Spinal cord (tissue), 10 donors: ENCODE measurements around the gene SRSF1. TPM values are rescaled to one million over a fixed set of nuclear protein-coding genes. Genes with fewer than 3 reads are reported as not detected.

Experiments
- DNase-seq, 6 donors: peaks; one replicate each; pipeline versions ENCODE4 v3.0.0 to v3.0.0-alpha.2; 2013 to 2015; ENCODE audit warnings: low spot score in 6 of 6, low read depth in 4 of 6
- H3K27ac ChIP-seq: one replicate; pipeline ENCODE4 v1.5.1; 2013; ENCODE audit warnings: low read depth, low read length, control low read depth
- H3K27me3 ChIP-seq: one replicate; pipeline ENCODE4 v1.6.1; 2013; ENCODE audit warnings: low read length; ENCODE audit not compliant: control insufficient read depth, insufficient read depth
- H3K36me3 ChIP-seq: one replicate; pipeline ENCODE4 v1.6.1; 2013; ENCODE audit warnings: low read length; ENCODE audit not compliant: control insufficient read depth, insufficient read depth
- H3K4me1 ChIP-seq: one replicate; pipeline ENCODE4 v1.6.1; 2013; ENCODE audit warnings: low read length; ENCODE audit not compliant: control insufficient read depth, insufficient read depth
- H3K4me3 ChIP-seq: one replicate; pipeline ENCODE4 v1.5.1; 2013; ENCODE audit warnings: low read depth, low read length, control low read depth
- H3K9me3 ChIP-seq: one replicate; pipeline ENCODE4 v1.6.1; 2013; ENCODE audit warnings: low read length; ENCODE audit not compliant: control insufficient read depth, insufficient read depth
- WGBS: methylation state at CpG from one replicate; pipeline ENCODE4 v1.1.5; 2013; ENCODE audit warnings: missing lambda C conversion rate; ENCODE audit not compliant: insufficient coverage; 5-methylcytosine and 5-hydroxymethylcytosine counted together
- polyA plus RNA-seq, 2 donors: library from polyadenylated mRNA; unstranded; fragments of 120-200 nt; gene quantifications; one replicate each; pipeline ENCODE4 v1.2.1, GENCODE V29; 2013; ENCODE audit not compliant: insufficient read length in 2 of 2
- total RNA-seq, 2 donors: library from RNA; depleted of rRNA in 1 of 2; stranded (reverse); fragments of 120-200 nt in 1 of 2; fragments of >200 nt in 1 of 2; gene quantifications; one replicate each; pipeline versions ENCODE4 v1.2.3 to v1.2.4, GENCODE V29; 2013 to 2014
- donor health status: healthy.

Gene SRSF1
- total and polyA plus RNA-seq, 4 donors, result 200 to 234 (median 218) TPM

GRCh38 chr17:58002973-58003372 lies 4.1 kb downstream of the SRSF1 start:
- no peaks in the 10 kb centered on the region for H3K27me3 ChIP-seq
- H3K9me3 ChIP-seq, result no peaks in the 10 kb centered on the region
- peaks cover 7% of the 10 kb centered on the region for H3K4me1 ChIP-seq
- no peak overlapping the region for H3K4me3 ChIP-seq
- no peak for DNase-seq
- no CpG with 5 or more reads among the region's 2 CpGs for WGBS
- peaks cover 12% of the 10 kb centered on the region for H3K36me3 ChIP-seq
- H3K27ac ChIP-seq, result no peak overlapping the region

GRCh38 chr17:58002154-58002948 lies 4.7 kb downstream of the SRSF1 start:
- 65% methylated on average over 2 of the region's 4 CpGs for WGBS
- Histone ChIP-seq H3K27me3 (no peaks in the 10 kb centered on the region), H3K27ac (no peak overlapping the region), H3K9me3 (no peaks in the 10 kb centered on the region), H3K4me1 (peaks cover 4% of the 10 kb centered on the region), H3K36me3 (peaks cover 15% of the 10 kb centered on the region), H3K4me3 (no peak overlapping the region)
- no peak for DNase-seq

- peaks cover 15% of the 10 kb centered on the region for H3K36me3 ChIP-seq
- H3K4me1 ChIP-seq, result peaks cover 4% of the 10 kb centered on the region
Measured at GRCh38 chr17:58001461-58002124, 5.5 kb downstream of the SRSF1 start.

GRCh38 chr17:57999496-58000017 lies 7.5 kb downstream of the SRSF1 start:
- Histone ChIP-seq H3K4me1 (peaks cover 4% of the 10 kb centered on the region), H3K9me3 (no peaks in the 10 kb centered on the region), H3K36me3 (peaks cover 8% of the 10 kb centered on the region), H3K27ac (no peak overlapping the region), H3K27me3 (no peaks in the 10 kb centered on the region), H3K4me3 (no peak overlapping the region)
- WGBS, result no CpG with 5 or more reads among the region's 1 CpG
- DNase-seq, result peak; percentile 58 to 95 (median 72)

More at GRCh38 chr17:58001461-58002124, 5.5 kb downstream of the SRSF1 start:
- Histone ChIP-seq H3K4me3 (no peak overlapping the region), H3K9me3 (no peaks in the 10 kb centered on the region), H3K27ac (no peak overlapping the region), H3K27me3 (no peaks in the 10 kb centered on the region)
- 50% methylated on average over 1 of the region's 1 CpG for WGBS
- DNase-seq, result no peak

GRCh38 chr17:57999010-57999495 lies 8.0 kb downstream of the SRSF1 start:
- H3K4me1 ChIP-seq, result peaks cover 4% of the 10 kb centered on the region
- DNase-seq, result no peak
- H3K27me3 ChIP-seq, result no peaks in the 10 kb centered on the region
- H3K9me3 ChIP-seq, result no peaks in the 10 kb centered on the region
- H3K36me3 ChIP-seq, result peaks cover 8% of the 10 kb centered on the region
- H3K4me3 ChIP-seq, result no peak overlapping the region
- no peak overlapping the region for H3K27ac ChIP-seq

- no peak for DNase-seq
- no peaks in the 10 kb centered on the region for H3K27me3 ChIP-seq
- no peak overlapping the region for H3K27ac ChIP-seq
- H3K36me3 ChIP-seq, result peaks cover 5% of the 10 kb centered on the region
- no CpG with 5 or more reads among the region's 3 CpGs for WGBS
- H3K9me3 ChIP-seq, result no peaks in the 10 kb centered on the region
- peaks cover 7% of the 10 kb centered on the region for H3K4me1 ChIP-seq
- H3K4me3 ChIP-seq, result no peak overlapping the region
Measured at GRCh38 chr17:57997085-57997809, 9.8 kb downstream of the SRSF1 start.

- no peaks in the 10 kb centered on the region for H3K27me3 ChIP-seq
- WGBS, result 78% methylated on average over 3 of the region's 4 CpGs
- H3K4me1 ChIP-seq, result peaks cover 7% of the 10 kb centered on the region
- H3K4me3 ChIP-seq, result no peak overlapping the region
- H3K9me3 ChIP-seq, result no peaks in the 10 kb centered on the region
- DNase-seq, result peak in 3 of 6 donors; percentile 46 to 83 (median 82)
- peaks cover 5% of the 10 kb centered on the region for H3K36me3 ChIP-seq
- no peak overlapping the region for H3K27ac ChIP-seq
Measured at GRCh38 chr17:57995076-57995956, 11.7 kb downstream of the SRSF1 start.

GRCh38 chr17:57994436-57994835 lies 12.6 kb downstream of the SRSF1 start:
- DNase-seq, result no peak
- Histone ChIP-seq H3K4me1 (peaks cover 7% of the 10 kb centered on the region), H3K4me3 (no peak overlapping the region), H3K27me3 (no peaks in the 10 kb centered on the region), H3K36me3 (peaks cover 5% of the 10 kb centered on the region), H3K27ac (peak overlapping the region; percentile 8), H3K9me3 (no peaks in the 10 kb centered on the region)
- WGBS, result 31% methylated on average over 2 of the region's 2 CpGs
